G401 (cell line): ENCODE results near the gene YTHDC1. TPM values are rescaled to one million over a fixed set of nuclear protein-coding genes. Genes with fewer than 3 reads are reported as not detected.
A peak's percentile ranks its signal among the peaks of the same experiment; 100 is the strongest.

Source experiments
- DNase-seq: peaks from one replicate; pipeline ENCODE4 v3.0.0-alpha.2; 2015; ENCODE audit warnings: low spot score
- in situ Hi-C: cut with HindIII; loops from 2 replicates; pipeline ENCODE4 v1.10.0; 2016; ENCODE audit warnings: low sequenced_read_pairs, mixed read lengths
- total RNA-seq: library from RNA; depleted of rRNA; stranded (reverse); fragments of >200 nt; shearing (Covaris generic); gene quantifications from 2 replicates; pipeline ENCODE4 v1.2.3, GENCODE V29; 2014

The YTHDC1 gene
- total RNA-seq, 1 experiment from 2014 or later: 25.8 TPM

- DNase-seq: no peak
- in situ Hi-C loops: no loop called here
Measured at GRCh38 chr4:68361146-68361589, 11.3 kb upstream of the YTHDC1 start.

DNA sequence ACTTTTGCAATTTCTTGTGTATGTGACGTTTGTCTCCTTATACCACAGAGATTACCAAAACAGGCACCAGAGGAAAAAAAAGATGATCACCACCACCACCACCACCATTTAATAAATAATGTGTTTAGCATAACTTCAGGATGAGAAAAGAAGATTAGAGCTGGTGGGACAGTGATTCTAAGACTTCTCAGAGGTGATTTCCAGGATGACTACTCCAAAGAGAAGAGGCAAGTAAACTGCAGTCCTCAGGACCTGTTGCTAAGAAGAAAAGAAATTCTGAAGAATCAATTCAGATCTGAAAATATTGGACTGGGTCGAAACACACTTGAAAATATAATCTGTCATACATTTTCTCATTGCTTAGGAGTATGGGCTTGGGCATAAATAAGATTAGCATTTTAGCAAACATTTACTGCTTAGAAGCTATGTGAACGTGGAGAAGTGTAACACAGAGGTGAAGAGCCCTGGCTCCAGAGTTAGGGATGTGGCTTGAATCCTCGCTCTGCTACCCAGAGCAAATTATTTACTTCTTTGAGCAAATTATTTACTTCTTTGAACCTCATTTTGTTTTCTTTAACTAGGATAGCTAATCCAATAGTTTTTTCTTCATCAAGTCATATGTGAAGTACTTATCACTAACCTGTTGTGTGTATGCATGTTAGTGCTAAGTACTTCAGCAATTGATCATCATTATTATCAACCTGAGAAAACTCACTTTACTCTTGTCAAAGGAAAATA, 10.5 kb upstream of the YTHDC1 start:
- DNase-seq: no peak
- in situ Hi-C loops: no loop called here

DNA sequence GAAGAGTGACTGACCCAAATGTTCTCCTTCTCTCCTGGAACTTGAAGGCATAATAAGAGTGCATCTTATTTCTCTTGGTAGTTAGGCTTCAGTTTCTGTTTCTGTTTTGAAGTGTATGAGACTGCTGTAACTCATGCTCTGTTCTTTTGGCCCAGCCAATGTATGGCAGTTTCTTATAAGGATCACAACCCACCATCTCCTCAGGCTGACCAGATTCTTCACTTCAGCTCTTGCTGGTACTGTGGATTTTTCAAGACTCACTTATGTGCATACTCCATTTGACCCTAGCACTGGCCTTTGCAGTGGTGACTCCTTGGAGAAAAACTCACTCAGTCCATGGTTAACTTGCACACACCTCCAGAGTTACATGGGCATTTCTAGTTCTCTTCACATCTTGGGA, 9.6 kb upstream of the YTHDC1 start:
- in situ Hi-C loops: no loop called here
- DNase-seq: no peak

GRCh38 chr4:68358988-68359387, 9.1 kb upstream of the YTHDC1 start:
- DNase-seq: no peak
- in situ Hi-C loops: no loop called here

DNA sequence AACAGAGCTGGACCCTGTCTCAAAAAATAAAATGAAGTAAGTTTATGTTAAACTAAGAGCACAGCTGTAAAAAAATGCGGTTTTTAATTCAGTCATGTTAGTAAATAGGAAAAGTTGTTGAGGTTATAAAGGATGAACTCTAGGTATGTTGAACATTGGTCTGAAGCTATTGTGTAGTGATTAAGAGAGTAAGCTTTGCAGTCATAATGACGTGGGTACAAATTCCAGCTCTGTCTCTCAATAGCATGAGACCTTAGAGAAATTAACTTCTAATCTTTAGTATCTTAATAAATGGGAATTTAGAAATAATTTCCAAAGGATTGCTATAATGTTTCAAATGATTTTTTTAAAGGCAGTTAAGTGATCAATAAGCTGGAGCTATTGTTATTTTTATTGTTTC, 2.9 kb upstream of the YTHDC1 start:
- in situ Hi-C loops: no loop called here
- no peak for DNase-seq

GRCh38 chr4:68349279-68349648, 626 bp downstream of the YTHDC1 start:
- in situ Hi-C loops: no loop called here
- DNase-seq: peak; percentile 57

GRCh38 chr4:68348577-68348976, 1.3 kb downstream of the YTHDC1 start:
- in situ Hi-C loops: no loop called here
- no peak for DNase-seq

GRCh38 chr4:68347845-68348244, 2.0 kb downstream of the YTHDC1 start:
- DNase-seq: no peak
- in situ Hi-C loops: no loop called here

- DNase-seq: no peak
- in situ Hi-C loops: no loop called here
Measured at GRCh38 chr4:68346461-68346860, 3.4 kb downstream of the YTHDC1 start.

DNA sequence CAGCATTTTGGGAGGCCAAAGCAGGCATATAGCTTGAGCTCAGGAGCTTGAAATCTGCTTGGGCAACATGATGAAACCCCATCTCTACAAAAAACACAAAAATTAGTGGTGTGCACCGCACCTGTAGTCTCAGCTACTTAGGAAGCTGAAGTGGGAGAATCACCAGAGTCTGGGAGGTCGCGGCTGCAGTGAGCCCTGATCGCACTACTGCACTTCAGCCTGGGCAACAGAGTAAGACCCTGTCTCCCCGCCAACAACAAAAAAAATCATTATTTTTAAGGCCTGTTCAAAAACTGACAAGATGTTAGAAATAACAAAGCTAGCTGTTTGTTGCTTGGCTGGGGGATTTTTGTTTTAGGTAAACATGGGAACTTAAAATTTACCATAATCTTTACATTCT, 5.1 kb downstream of the YTHDC1 start:
- no peak for DNase-seq
- in situ Hi-C loops: no loop called here

- in situ Hi-C loops: no loop called here
- DNase-seq: no peak
Measured at GRCh38 chr4:68344049-68344448, 5.8 kb downstream of the YTHDC1 start.

DNA sequence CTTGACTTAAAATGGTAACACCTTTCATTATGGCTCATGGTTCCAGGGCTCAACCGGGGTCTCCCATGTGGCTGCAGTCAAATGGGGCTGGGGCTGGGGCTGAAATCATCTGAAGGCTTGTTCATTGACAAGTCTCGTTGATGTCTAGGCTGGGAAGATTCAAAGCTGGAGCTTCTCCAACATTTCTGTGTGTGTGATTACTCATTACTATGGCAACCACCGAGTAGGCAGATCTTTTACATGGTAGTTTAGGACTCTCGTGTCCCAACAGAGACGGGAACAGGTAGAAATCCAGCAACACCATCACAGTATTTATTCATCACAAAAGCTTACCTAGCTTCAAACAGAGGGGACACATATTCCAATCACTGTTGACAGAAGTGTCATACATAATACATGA, 7.8 kb downstream of the YTHDC1 start:
- in situ Hi-C loops: no loop called here
- DNase-seq: peak; percentile 43

DNA sequence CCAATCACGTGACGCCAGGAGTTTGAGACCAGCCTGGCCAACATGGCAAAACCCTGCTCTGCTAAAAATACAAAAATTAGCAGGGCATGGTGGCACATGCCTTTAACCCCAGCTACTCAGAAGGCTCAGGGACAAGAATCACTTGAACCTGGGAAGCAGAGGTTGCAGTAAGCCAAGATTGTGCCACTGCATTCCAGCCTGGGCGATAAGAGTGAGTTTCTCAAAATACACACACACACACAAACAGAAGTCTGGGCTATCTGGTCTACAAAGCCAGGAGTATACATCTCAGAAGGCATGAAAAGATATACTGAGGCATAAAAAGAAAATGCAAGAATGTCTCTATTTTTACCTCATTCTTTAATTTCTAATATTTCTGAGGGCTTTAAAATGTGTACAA, 11.3 kb downstream of the YTHDC1 start:
- in situ Hi-C loops: no loop called here
- DNase-seq: no peak

DNA sequence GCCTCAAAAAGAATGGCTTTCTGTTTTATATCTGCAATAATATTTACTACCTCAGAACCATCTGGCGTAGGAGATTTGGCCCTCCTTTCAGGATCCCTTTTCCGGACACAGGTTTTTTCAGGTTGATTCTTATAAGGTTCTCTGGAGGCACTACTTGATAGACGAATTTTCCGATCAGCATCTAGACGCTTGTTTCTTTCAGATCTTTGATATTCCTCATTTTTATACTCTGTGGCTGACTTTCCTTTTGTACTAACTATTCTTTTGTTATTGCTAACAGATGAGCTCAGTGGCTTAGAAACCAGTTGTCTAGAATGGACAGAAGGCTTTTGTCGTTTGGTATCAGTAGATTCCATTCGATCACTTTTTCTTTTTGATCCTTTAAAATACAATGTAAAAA, 12.4 kb downstream of the YTHDC1 start:
- no peak for DNase-seq
- in situ Hi-C loops: no loop called here

DNA sequence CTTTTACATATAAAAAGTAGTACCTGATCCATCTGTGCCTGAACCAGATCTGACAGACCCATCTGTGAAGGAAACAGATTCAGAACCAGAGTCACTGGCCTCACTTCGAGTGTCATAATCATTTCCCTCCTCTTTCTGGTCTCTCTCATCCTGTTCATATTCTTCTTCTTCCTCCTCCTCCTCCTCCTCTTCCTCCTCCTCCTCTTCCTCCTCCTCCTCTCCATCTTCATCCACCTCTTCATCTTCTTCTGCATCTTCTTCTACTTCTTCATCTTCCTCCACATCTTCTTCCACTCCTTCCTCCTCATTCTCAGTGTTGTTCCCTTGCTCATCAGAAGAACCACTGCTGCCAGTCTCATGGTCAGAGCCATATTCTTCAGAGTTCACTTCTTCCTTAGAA, 12.9 kb downstream of the YTHDC1 start:
- in situ Hi-C loops: no loop called here
- no peak for DNase-seq

GRCh38 chr4:68336530-68336929, 13.4 kb downstream of the YTHDC1 start:
- in situ Hi-C loops: no loop called here
- no peak for DNase-seq

GRCh38 chr4:68326141-68326540, 23.7 kb downstream of the YTHDC1 start:
- in situ Hi-C loops: no loop called here
- DNase-seq: peak; percentile 48

DNA sequence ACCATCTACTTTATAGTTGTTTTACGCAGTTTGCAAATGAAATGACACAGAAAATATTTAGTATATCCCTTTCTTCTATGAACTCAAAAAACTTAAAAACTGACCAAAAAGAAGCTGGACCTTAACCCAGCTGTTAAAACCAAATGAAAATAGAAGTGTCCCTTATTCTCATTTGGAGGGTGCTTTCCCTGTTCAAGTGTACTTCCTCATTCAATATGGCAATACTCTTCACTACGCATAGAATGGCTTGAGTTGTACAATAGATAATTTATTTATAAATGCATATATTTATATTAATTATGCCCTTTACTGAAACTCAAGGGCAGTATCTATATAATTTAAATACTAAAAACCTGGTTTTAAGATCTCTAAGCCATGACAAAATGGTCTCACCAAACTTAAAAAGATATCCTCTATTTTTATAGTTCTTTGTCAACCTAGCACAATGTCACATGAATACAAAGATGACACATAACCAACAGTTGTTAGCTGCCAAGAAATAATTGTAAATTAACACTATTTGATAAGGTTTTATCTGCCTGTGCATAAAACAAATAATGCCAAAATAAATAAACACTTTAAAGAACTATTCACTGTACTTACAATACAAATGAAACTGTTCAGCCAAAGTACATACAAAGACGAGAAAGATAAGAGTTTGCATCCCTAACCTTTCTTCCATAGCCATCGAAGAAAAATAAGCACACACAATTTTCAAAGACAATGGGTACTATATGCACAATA, 25.2 kb downstream of the YTHDC1 start:
- in situ Hi-C loops: no loop called here
- no peak for DNase-seq

DNA sequence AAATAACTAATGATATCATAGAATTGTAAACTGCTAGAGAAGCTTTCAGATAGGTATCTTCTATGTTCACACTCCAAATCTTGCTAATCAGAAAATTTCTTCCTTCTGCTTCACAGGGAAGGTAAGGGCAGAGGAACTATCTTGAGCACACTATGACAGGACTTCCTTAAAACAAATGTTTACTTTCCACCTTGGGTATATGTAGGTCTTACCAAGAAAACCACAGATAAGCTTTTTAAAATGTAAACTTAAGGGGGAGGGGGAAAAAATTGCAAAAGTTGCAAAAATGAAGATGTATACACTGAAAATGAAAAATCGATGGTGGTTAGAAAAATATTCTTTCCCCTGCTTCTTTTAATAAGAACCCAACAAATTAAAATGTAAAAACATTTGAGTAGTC, 30.9 kb downstream of the YTHDC1 start:
- in situ Hi-C loops: no loop called here
- no peak for DNase-seq

- DNase-seq: no peak
Measured at GRCh38 chr4:68316193-68316969, 33.5 kb downstream of the YTHDC1 start.

More at GRCh38 chr4:68316193-68316969, 33.5 kb downstream of the YTHDC1 start:
- in situ Hi-C loops: no loop called here
